Panc1 (cell line): ENCODE measurements around the gene HIPK3. TPM values are rescaled to one million over a fixed set of nuclear protein-coding genes. Genes with fewer than 3 reads are reported as not detected.

Experiments
- ATAC-seq: fragments of 200-7000 bp; cut with Tn5 transposase; 2 replicates; pipeline ENCODE4 v1.9.1; 2020; ENCODE audit warnings: mild to moderate bottlenecking, moderate library complexity
- BruUV-seq: library from RNA; stranded (reverse); fragments of 400-500 nt; replicated peaks from 2 replicates; lab custom pipeline; 2021; lab: Mats Ljungman, UMichigan
- CTCF ChIA-PET: fragments of 300-600 bp; sonication (Branson Sonifier 250); formaldehyde crosslinking; loops from one replicate; lab custom pipeline; 2022; ENCODE audit warnings: antibody characterized with exemption; lab: Charles Lee
- POLR2A ChIA-PET: fragments of 300-600 bp; sonication (Branson Sonifier 250); formaldehyde crosslinking; loops from one replicate; lab custom pipeline; 2022; ENCODE audit warnings: antibody characterized with exemption; lab: Charles Lee
- DNase-seq: peaks from one replicate; pipeline ENCODE4 v3.0.0-alpha.2; 2010; ENCODE audit warnings: low read depth, low spot score
- H3K27ac ChIP-seq: 2 replicates; pipeline ENCODE4 v1.5.1; 2011; ENCODE audit warnings: mild to moderate bottlenecking, low read length, inconsistent platforms
- H3K27me3 ChIP-seq: fragments of 200-500 bp; sonication (Bioruptor generic); 2 replicates; pipeline ENCODE4 v1.6.0; 2014; ENCODE audit warnings: low read length, inconsistent platforms; ENCODE audit not compliant: control insufficient read depth, insufficient read depth
- H3K36me3 ChIP-seq: fragments of 200-500 bp; sonication (Bioruptor generic); 2 replicates; pipeline ENCODE4 v1.5.1; 2014; ENCODE audit warnings: inconsistent platforms, mild to moderate bottlenecking, low read length, moderate library complexity; ENCODE audit not compliant: control insufficient read depth, insufficient read depth
- H3K4me1 ChIP-seq: 2 replicates; pipeline ENCODE4 v1.5.1; 2011; ENCODE audit warnings: inconsistent platforms, mild to moderate bottlenecking, low read length, moderate library complexity; ENCODE audit not compliant: control insufficient read depth, insufficient read depth
- H3K4me3 ChIP-seq, 2 experiments: 2 replicates each; pipeline ENCODE4 v1.5.1; 2011 to 2012; ENCODE audit warnings: low read depth in 2 of 2, low read length in 2 of 2, mild to moderate bottlenecking in 2 of 2, inconsistent platforms in 1 of 2, moderate library complexity in 1 of 2
- H3K9me3 ChIP-seq: fragments of 200-500 bp; sonication (Bioruptor generic); 2 replicates; pipeline ENCODE4 v1.5.1; 2014; ENCODE audit warnings: low read depth, mild to moderate bottlenecking, inconsistent platforms, low read length, moderate library complexity; ENCODE audit not compliant: control insufficient read depth, insufficient read depth
- CTCF ChIP-seq: fragments of 450-650 bp; IDR thresholded peaks from 2 replicates; pipeline ENCODE4 v1.5.1; 2017; ENCODE audit warnings: mild to moderate bottlenecking
- POLR2AphosphoS5 ChIP-seq: IDR thresholded peaks from 2 replicates; pipeline ENCODE4 v1.6.1; 2012; ENCODE audit warnings: mild to moderate bottlenecking, low read depth, low read length, moderate library complexity
- SIN3A ChIP-seq: IDR thresholded peaks from 2 replicates; pipeline ENCODE4 v1.6.1; 2012; ENCODE audit warnings: low read depth, mild to moderate bottlenecking, low read length, moderate library complexity, borderline replicate concordance; ENCODE audit not compliant: insufficient read depth
- TCF7L2 ChIP-seq: IDR thresholded peaks from 2 replicates; pipeline ENCODE4 v1.6.1; 2011; ENCODE audit warnings: mild to moderate bottlenecking, low read depth, low read length, inconsistent platforms
- in situ Hi-C: cut with HindIII; loops from 2 replicates; pipeline ENCODE4 v1.10.0; 2016; ENCODE audit warnings: low sequenced_read_pairs, low pct_unique_long_range_greater_than_20kb
- intact Hi-C: fragments of 100-400 bp; cut with micrococcal nuclease; formaldehyde crosslinking; loops from one replicate; pipeline ENCODE4 v1.10.0; 2022; ENCODE audit not compliant: unreplicated experiment
- total RNA-seq: library from RNA; stranded (reverse); gene quantifications from one replicate; pipeline ENCODE4 v1.2.1, GENCODE V29; 2021; ENCODE audit not compliant: unreplicated experiment
- TF ChIP-seq, protein P1 (sequence below), 2 experiments: IDR thresholded peaks; 2 replicates each; pipeline ENCODE4 v1.6.1; 2011 to 2012; ENCODE audit warnings: low read depth in 2 of 2, control low read depth in 1 of 2, low read length in 1 of 2, mild to moderate bottlenecking in 1 of 2, moderate library complexity in 1 of 2; ENCODE audit not compliant: insufficient read depth in 1 of 2

The HIPK3 gene
- total RNA-seq, 1 experiment from 2014 or later: 72.2 TPM

DNA sequence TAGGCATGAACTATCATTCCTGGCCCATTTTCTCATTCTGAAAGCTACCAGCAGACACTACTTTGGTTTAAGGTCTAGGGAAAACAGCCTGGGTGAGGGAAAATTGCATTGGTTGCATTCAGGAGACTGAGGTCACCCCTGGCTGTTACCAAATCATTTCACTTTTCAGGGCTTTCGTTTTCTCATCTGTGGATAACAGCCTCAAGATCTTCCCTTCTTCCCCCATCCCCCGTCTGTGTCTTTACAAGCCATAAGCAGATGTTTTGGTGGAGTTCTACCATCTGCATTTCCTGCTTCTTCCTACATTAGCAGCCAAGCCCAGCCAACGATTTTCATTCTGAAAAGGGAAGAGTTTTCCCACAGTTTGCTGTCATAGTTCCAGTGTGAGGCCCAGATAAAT, 130.4 kb downstream of the HIPK3 start:
- intact Hi-C loops (no loop called here), in situ Hi-C loops (no loop called here)
- Histone ChIP-seq H3K27me3 (no peaks in the 10 kb centered on the region), H3K4me3 (no peak overlapping the region; a peak in 1 of 4 replicates), H3K4me1 (no peaks in the 10 kb centered on the region), H3K27ac (no peak overlapping the region), H3K9me3 (peaks cover 13% of the 10 kb centered on the region; the same call in 1 of the 2 replicates), H3K36me3 (no peaks in the 10 kb centered on the region)
- DNase-seq (no peak), ATAC-seq (no peak)
- CTCF ChIA-PET: no interaction called here
- POLR2A ChIA-PET: no interaction called here
- no TSS peak for BruUV-seq
- no peak for TF ChIP-seq SIN3A
- no peak for TF ChIP-seq POLR2AphosphoS5

GRCh38 chr11:33387996-33388395, 130.8 kb downstream of the HIPK3 start:
- ChIA-PET CTCF (no interaction called here), POLR2A (no interaction called here)
- in situ Hi-C loops (no loop called here), intact Hi-C loops (no loop called here)
- H3K27me3 ChIP-seq: no peaks in the 10 kb centered on the region
- H3K9me3 ChIP-seq: peaks cover 13% of the 10 kb centered on the region; the same call in 1 of the 2 replicates
- TF ChIP-seq SIN3A (no peak), POLR2AphosphoS5 (no peak), CTCF (no peak), TCF7L2 (no peak)
- TF ChIP-seq, protein P1, sequence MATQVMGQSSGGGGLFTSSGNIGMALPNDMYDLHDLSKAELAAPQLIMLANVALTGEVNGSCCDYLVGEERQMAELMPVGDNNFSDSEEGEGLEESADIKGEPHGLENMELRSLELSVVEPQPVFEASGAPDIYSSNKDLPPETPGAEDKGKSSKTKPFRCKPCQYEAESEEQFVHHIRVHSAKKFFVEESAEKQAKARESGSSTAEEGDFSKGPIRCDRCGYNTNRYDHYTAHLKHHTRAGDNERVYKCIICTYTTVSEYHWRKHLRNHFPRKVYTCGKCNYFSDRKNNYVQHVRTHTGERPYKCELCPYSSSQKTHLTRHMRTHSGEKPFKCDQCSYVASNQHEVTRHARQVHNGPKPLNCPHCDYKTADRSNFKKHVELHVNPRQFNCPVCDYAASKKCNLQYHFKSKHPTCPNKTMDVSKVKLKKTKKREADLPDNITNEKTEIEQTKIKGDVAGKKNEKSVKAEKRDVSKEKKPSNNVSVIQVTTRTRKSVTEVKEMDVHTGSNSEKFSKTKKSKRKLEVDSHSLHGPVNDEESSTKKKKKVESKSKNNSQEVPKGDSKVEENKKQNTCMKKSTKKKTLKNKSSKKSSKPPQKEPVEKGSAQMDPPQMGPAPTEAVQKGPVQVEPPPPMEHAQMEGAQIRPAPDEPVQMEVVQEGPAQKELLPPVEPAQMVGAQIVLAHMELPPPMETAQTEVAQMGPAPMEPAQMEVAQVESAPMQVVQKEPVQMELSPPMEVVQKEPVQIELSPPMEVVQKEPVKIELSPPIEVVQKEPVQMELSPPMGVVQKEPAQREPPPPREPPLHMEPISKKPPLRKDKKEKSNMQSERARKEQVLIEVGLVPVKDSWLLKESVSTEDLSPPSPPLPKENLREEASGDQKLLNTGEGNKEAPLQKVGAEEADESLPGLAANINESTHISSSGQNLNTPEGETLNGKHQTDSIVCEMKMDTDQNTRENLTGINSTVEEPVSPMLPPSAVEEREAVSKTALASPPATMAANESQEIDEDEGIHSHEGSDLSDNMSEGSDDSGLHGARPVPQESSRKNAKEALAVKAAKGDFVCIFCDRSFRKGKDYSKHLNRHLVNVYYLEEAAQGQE (IDR thresholded peaks at IDR 0.05; ENCODE audit: insufficient read depth in 1 of 2, low read depth in 2 of 2, low read length in 1 of 2): no peak
- no peaks in the 10 kb centered on the region for H3K4me1 ChIP-seq
- no peak overlapping the region for H3K4me3 ChIP-seq
- H3K36me3 ChIP-seq: no peaks in the 10 kb centered on the region
- ATAC-seq (no peak), DNase-seq (no peak)
- BruUV-seq: no TSS peak
- H3K27ac ChIP-seq: no peak overlapping the region

GRCh38 chr11:33388793-33389525, 131.8 kb downstream of the HIPK3 start:
- POLR2A ChIA-PET: no interaction called here
- H3K9me3 ChIP-seq: peaks cover 13% of the 10 kb centered on the region; the same call in 1 of the 2 replicates
- ATAC-seq (no peak), DNase-seq (no peak)
- BruUV-seq: no TSS peak
- no peaks in the 10 kb centered on the region for H3K27me3 ChIP-seq
- in situ Hi-C loops: no loop called here
- TF ChIP-seq, protein P1 (IDR thresholded peaks at IDR 0.05; ENCODE audit: insufficient read depth in 1 of 2, low read depth in 2 of 2, low read length in 1 of 2): no peak
- TF ChIP-seq CTCF: no peak
- no peak for TF ChIP-seq POLR2AphosphoS5
- CTCF ChIA-PET: no interaction called here
- intact Hi-C loops: no loop called here
- H3K4me3 ChIP-seq: no peak overlapping the region
- no peaks in the 10 kb centered on the region for H3K36me3 ChIP-seq
- peak overlapping the region; percentile 7; the same call in 1 of the 2 replicates for H3K27ac ChIP-seq
- H3K4me1 ChIP-seq: no peaks in the 10 kb centered on the region
